Measurements from ENCODE around the gene UBAC2.
"Not testable (repeated sequence)": the region's sequence is repeated elsewhere in the genome, so short reads cannot be mapped to it uniquely, and the experiment has no call there.

Gene UBAC2

GRCh38 chr13:99196466-99197116 is 4.1 kb upstream of the UBAC2 start:
- Histone ChIP-seq H3K9me3 (no peaks in the 10 kb centered on the region), H3K36me3 (replicated peaks) (0 out of 2 replicates have a peak, but pooled peaks cover 3% of the 10 kb centered on the region), H3K27me3 (ENCODE audit: low read depth) (no peaks in the 10 kb centered on the region), H3K4me3 (no peak overlapping the region), H3K4me1 (peaks cover 6% of the 10 kb centered on the region)
- no peak for DNase-seq (ENCODE audit: low spot score in 2 of 2)
- in situ Hi-C loops (cut with MboI; ENCODE audit: low sequenced_read_pairs) = no loop called here

- Histone ChIP-seq H3K4me1 (peaks cover 8% of the 10 kb centered on the region), H3K27me3 (ENCODE audit: low read depth) (no peaks in the 10 kb centered on the region), H3K9me3 (no peaks in the 10 kb centered on the region), H3K4me3 (no peak overlapping the region), H3K36me3 (replicated peaks) (0 out of 2 replicates have a peak, but pooled peaks cover 3% of the 10 kb centered on the region)
- in situ Hi-C loops (cut with MboI; ENCODE audit: low sequenced_read_pairs) = no loop called here
- no peak for DNase-seq (ENCODE audit: low spot score in 2 of 2)
These were observed 3.5 kb upstream of the UBAC2 start for GRCh38 chr13:99197117-99197651.

GRCh38 chr13:99199541-99200431 is 868 bp upstream of the UBAC2 start:
- no peak for DNase-seq (ENCODE audit: low spot score in 2 of 2)
- in situ Hi-C loops (cut with MboI; ENCODE audit: low sequenced_read_pairs) = no loop called here
- Histone ChIP-seq H3K36me3 (replicated peaks) (0 out of 2 replicates have a peak, but pooled peaks cover 6% of the 10 kb centered on the region), H3K27me3 (ENCODE audit: low read depth) (no peaks in the 10 kb centered on the region), H3K9me3 (no peaks in the 10 kb centered on the region), H3K4me3 (peak overlapping the region; percentile 90), H3K4me1 (peaks cover 11% of the 10 kb centered on the region)

- in situ Hi-C loops (cut with MboI; ENCODE audit: low sequenced_read_pairs) = no loop called here
- Histone ChIP-seq H3K4me1 (peaks cover 11% of the 10 kb centered on the region), H3K36me3 (replicated peaks) (peaks cover 3% of the 10 kb centered on the region; the same call in 1 of the 2 replicates), H3K9me3 (no peaks in the 10 kb centered on the region), H3K4me3 (no peak overlapping the region), H3K27me3 (ENCODE audit: low read depth) (no peaks in the 10 kb centered on the region)
- no peak for DNase-seq (ENCODE audit: low spot score in 2 of 2)
These were observed 3.2 kb downstream of the UBAC2 start for GRCh38 chr13:99203601-99204579.

- Histone ChIP-seq H3K4me3 (no peak overlapping the region), H3K4me1 (peaks cover 5% of the 10 kb centered on the region), H3K9me3 (no peaks in the 10 kb centered on the region), H3K36me3 (replicated peaks) (peaks cover 3% of the 10 kb centered on the region; the same call in 1 of the 2 replicates), H3K27me3 (ENCODE audit: low read depth) (no peaks in the 10 kb centered on the region)
- DNase-seq (ENCODE audit: low spot score in 2 of 2) = no peak
- in situ Hi-C loops (cut with MboI; ENCODE audit: low sequenced_read_pairs) = no loop called here
These were observed 5.1 kb downstream of the UBAC2 start for GRCh38 chr13:99205621-99206220.

- peaks cover 3% of the 10 kb centered on the region; the same call in 1 of the 2 replicates for H3K36me3 ChIP-seq (replicated peaks)
- in situ Hi-C loops (cut with MboI; ENCODE audit: low sequenced_read_pairs) = no loop called here
- no peak for DNase-seq (ENCODE audit: low spot score in 2 of 2)
- no peak overlapping the region for H3K4me3 ChIP-seq
- H3K9me3 ChIP-seq = no peaks in the 10 kb centered on the region
- H3K4me1 ChIP-seq = peaks cover 5% of the 10 kb centered on the region
- H3K27me3 ChIP-seq (ENCODE audit: low read depth) = no peaks in the 10 kb centered on the region
These were observed 5.6 kb downstream of the UBAC2 start for GRCh38 chr13:99206226-99206625.

GRCh38 chr13:99206873-99207272 is 6.2 kb downstream of the UBAC2 start:
- Histone ChIP-seq H3K4me3 (no peak overlapping the region), H3K9me3 (no peaks in the 10 kb centered on the region), H3K27me3 (ENCODE audit: low read depth) (no peaks in the 10 kb centered on the region), H3K4me1 (peaks cover 5% of the 10 kb centered on the region), H3K36me3 (replicated peaks) (peaks cover 3% of the 10 kb centered on the region; the same call in 1 of the 2 replicates)
- in situ Hi-C loops (cut with MboI; ENCODE audit: low sequenced_read_pairs) = no loop called here
- DNase-seq (ENCODE audit: low spot score in 2 of 2) = no peak

- DNase-seq (ENCODE audit: low spot score in 2 of 2) = no peak
- H3K9me3 ChIP-seq = no peaks in the 10 kb centered on the region
- H3K4me1 ChIP-seq = peaks cover 5% of the 10 kb centered on the region; the same call in 1 of the 2 replicates
- in situ Hi-C loops (cut with MboI; ENCODE audit: low sequenced_read_pairs) = no loop called here
- no peak overlapping the region for H3K4me3 ChIP-seq
- peaks cover 3% of the 10 kb centered on the region; the same call in 1 of the 2 replicates for H3K36me3 ChIP-seq (replicated peaks)
- no peaks in the 10 kb centered on the region for H3K27me3 ChIP-seq (ENCODE audit: low read depth)
These were observed 6.9 kb downstream of the UBAC2 start for GRCh38 chr13:99207511-99207910.

GRCh38 chr13:99208185-99208584 is 7.5 kb downstream of the UBAC2 start:
- Histone ChIP-seq H3K27me3 (ENCODE audit: low read depth) (no peaks in the 10 kb centered on the region), H3K4me3 (no peak overlapping the region), H3K4me1 (peaks cover 6% of the 10 kb centered on the region; the same call in 1 of the 2 replicates), H3K36me3 (replicated peaks) (peaks cover under 1% of the 10 kb centered on the region; the same call in 1 of the 2 replicates), H3K9me3 (no peaks in the 10 kb centered on the region)
- DNase-seq (ENCODE audit: low spot score in 2 of 2) = no peak
- in situ Hi-C loops (cut with MboI; ENCODE audit: low sequenced_read_pairs) = no loop called here

- no peaks in the 10 kb centered on the region for H3K27me3 ChIP-seq (ENCODE audit: low read depth)
- in situ Hi-C loops (cut with MboI; ENCODE audit: low sequenced_read_pairs) = no loop called here
- no peak for DNase-seq (ENCODE audit: low spot score in 2 of 2)
- no peaks in the 10 kb centered on the region for H3K9me3 ChIP-seq
- H3K4me1 ChIP-seq = peaks cover 6% of the 10 kb centered on the region; the same call in 1 of the 2 replicates
- no peak overlapping the region for H3K4me3 ChIP-seq
- no peaks in the 10 kb centered on the region; the same call in 1 of the 2 replicates for H3K36me3 ChIP-seq (replicated peaks)
These were observed 8.3 kb downstream of the UBAC2 start for GRCh38 chr13:99208845-99209527.

- H3K36me3 ChIP-seq (replicated peaks); DNase-seq (ENCODE audit: low spot score in 2 of 2); H3K9me3 ChIP-seq; H3K4me3 ChIP-seq; in situ Hi-C loops (cut with MboI; ENCODE audit: low sequenced_read_pairs); H3K27me3 ChIP-seq (ENCODE audit: low read depth): not testable (repeated sequence)
- peaks cover 14% of the 10 kb centered on the region for H3K4me1 ChIP-seq
These were observed 10.0 kb downstream of the UBAC2 start for GRCh38 chr13:99210627-99211026.

- H3K27me3 ChIP-seq (ENCODE audit: low read depth) = no peaks in the 10 kb centered on the region
- no peak overlapping the region for H3K4me3 ChIP-seq
- peaks cover 14% of the 10 kb centered on the region for H3K4me1 ChIP-seq
- in situ Hi-C loops (cut with MboI; ENCODE audit: low sequenced_read_pairs) = no loop called here
- DNase-seq (ENCODE audit: low spot score in 2 of 2) = no peak
- H3K36me3 ChIP-seq (replicated peaks) = no peaks in the 10 kb centered on the region; the same call in 1 of the 2 replicates
- H3K9me3 ChIP-seq = no peaks in the 10 kb centered on the region
These were observed 10.9 kb downstream of the UBAC2 start for GRCh38 chr13:99211421-99212035.
